Skeletal muscle tissue (tissue), 4 donors: ENCODE measurements around the gene SMAD3. TPM values are rescaled to one million over a fixed set of nuclear protein-coding genes. Genes with fewer than 3 reads are reported as not detected.

Experiments
- H3K27ac ChIP-seq: one replicate; pipeline ENCODE4 v1.7.0; 2013; ENCODE audit warnings: mild to moderate bottlenecking, low read depth, low read length, inconsistent platforms
- H3K27me3 ChIP-seq, 3 donors: one replicate each; pipeline ENCODE4 v1.7.0; 2013; ENCODE audit warnings: low read length in 3 of 3; ENCODE audit not compliant: control insufficient read depth in 3 of 3, insufficient read depth in 3 of 3
- H3K36me3 ChIP-seq, 3 donors: one replicate each; pipeline ENCODE4 v1.7.0; 2013; ENCODE audit warnings: low read length in 3 of 3; ENCODE audit not compliant: control insufficient read depth in 3 of 3, insufficient read depth in 3 of 3
- H3K4me1 ChIP-seq, 3 donors: one replicate each; pipeline ENCODE4 v1.7.0; 2013; ENCODE audit warnings: low read length in 3 of 3, mild to moderate bottlenecking in 3 of 3; ENCODE audit not compliant: control insufficient read depth in 3 of 3, insufficient read depth in 3 of 3
- H3K4me3 ChIP-seq, 3 donors: one replicate each; pipeline ENCODE4 v1.7.0; 2013; ENCODE audit warnings: low read length in 3 of 3
- H3K9ac ChIP-seq, 3 donors: one replicate each; pipeline ENCODE4 v1.7.0; 2013; ENCODE audit warnings: low read length in 3 of 3, mild to moderate bottlenecking in 3 of 3, moderate library complexity in 2 of 3, low read depth in 1 of 3
- H3K9me3 ChIP-seq, 3 donors: one replicate each; pipeline ENCODE4 v1.7.0; 2013; ENCODE audit warnings: low read length in 3 of 3; ENCODE audit not compliant: control insufficient read depth in 3 of 3
- total RNA-seq: library from RNA; depleted of rRNA; stranded (reverse); fragments of >200 nt; gene quantifications from one replicate; pipeline ENCODE4 v1.2.3, GENCODE V29; 2014
- donor health status: Osteomylitis.

The SMAD3 gene
- total RNA-seq, 1 donor from 2014 or later = 17.2 TPM

- H3K4me1 ChIP-seq = peaks cover 14 to 24% (median 16%) of the 10 kb centered on the region in 3 donors
- no peaks in the 10 kb centered on the region for H3K9me3 ChIP-seq
These were observed 18.2 kb upstream of the SMAD3 start for GRCh38 chr15:67047149-67047661.

GRCh38 chr15:67048281-67049279 lies 16.8 kb upstream of the SMAD3 start:
- peaks cover 14 to 24% (median 16%) of the 10 kb centered on the region in 3 donors for H3K4me1 ChIP-seq

More at GRCh38 chr15:67047149-67047661, 18.2 kb upstream of the SMAD3 start:
- Histone ChIP-seq H3K36me3 (no peaks in the 10 kb centered on the region), H3K27me3 (no peaks in the 10 kb centered on the region), H3K4me3 (no peak overlapping the region), H3K27ac (no peak overlapping the region), H3K9ac (no peak overlapping the region)

GRCh38 chr15:67049351-67050044 lies 15.9 kb upstream of the SMAD3 start:
- no peak overlapping the region for H3K4me3 ChIP-seq
- H3K27me3 ChIP-seq = no peaks in the 10 kb centered on the region
- peaks cover 10 to 18% (median 11%) of the 10 kb centered on the region in 3 donors for H3K4me1 ChIP-seq
- H3K9ac ChIP-seq = no peak overlapping the region
- H3K9me3 ChIP-seq = no peaks in the 10 kb centered on the region
- H3K27ac ChIP-seq = no peak overlapping the region
- H3K36me3 ChIP-seq = no peaks in the 10 kb centered on the region

More at GRCh38 chr15:67048281-67049279, 16.8 kb upstream of the SMAD3 start:
- Histone ChIP-seq H3K9me3 (no peaks in the 10 kb centered on the region), H3K9ac (no peak overlapping the region), H3K27ac (no peak overlapping the region), H3K36me3 (no peaks in the 10 kb centered on the region), H3K4me3 (no peak overlapping the region), H3K27me3 (no peaks in the 10 kb centered on the region)

- no peaks in the 10 kb centered on the region for H3K9me3 ChIP-seq
- no peaks in the 10 kb centered on the region for H3K27me3 ChIP-seq
- no peaks in the 10 kb centered on the region for H3K36me3 ChIP-seq
- H3K27ac ChIP-seq = no peak overlapping the region
- no peak overlapping the region for H3K4me3 ChIP-seq
- H3K4me1 ChIP-seq = peaks cover 8 to 16% (median 9%) of the 10 kb centered on the region in 3 donors
- H3K9ac ChIP-seq = no peak overlapping the region
These were observed 15.3 kb upstream of the SMAD3 start for GRCh38 chr15:67050062-67050461.

- H3K9ac ChIP-seq = no peak overlapping the region
- H3K9me3 ChIP-seq = no peaks in the 10 kb centered on the region
- H3K4me3 ChIP-seq = no peak overlapping the region
- H3K4me1 ChIP-seq = peaks cover 8 to 16% (median 9%) of the 10 kb centered on the region in 3 donors
- H3K27me3 ChIP-seq = no peaks in the 10 kb centered on the region
- H3K27ac ChIP-seq = no peak overlapping the region
- no peaks in the 10 kb centered on the region for H3K36me3 ChIP-seq
These were observed 14.8 kb upstream of the SMAD3 start for GRCh38 chr15:67050522-67051087.

- Histone ChIP-seq H3K27ac (no peak overlapping the region), H3K4me1 (peaks cover 8 to 16% (median 9%) of the 10 kb centered on the region in 3 donors), H3K9ac (no peak overlapping the region), H3K36me3 (no peaks in the 10 kb centered on the region), H3K4me3 (no peak overlapping the region), H3K27me3 (no peaks in the 10 kb centered on the region), H3K9me3 (no peaks in the 10 kb centered on the region)
These were observed 14.0 kb upstream of the SMAD3 start for GRCh38 chr15:67051088-67052045.

- peaks cover 5 to 12% (median 6%) of the 10 kb centered on the region in 3 donors for H3K4me1 ChIP-seq
- no peak overlapping the region for H3K4me3 ChIP-seq
- H3K9me3 ChIP-seq = no peaks in the 10 kb centered on the region
- H3K27ac ChIP-seq = no peak overlapping the region
- H3K27me3 ChIP-seq = no peaks in the 10 kb centered on the region
- H3K36me3 ChIP-seq = no peaks in the 10 kb centered on the region
- no peak overlapping the region for H3K9ac ChIP-seq
These were observed 10.7 kb upstream of the SMAD3 start for GRCh38 chr15:67054676-67055075.

GRCh38 chr15:67059127-67059553 lies 6.3 kb upstream of the SMAD3 start:
- no peaks in the 10 kb centered on the region for H3K9me3 ChIP-seq
- H3K36me3 ChIP-seq = no peaks in the 10 kb centered on the region
- H3K27me3 ChIP-seq = no peaks in the 10 kb centered on the region
- H3K9ac ChIP-seq = no peak overlapping the region
- no peak overlapping the region for H3K4me3 ChIP-seq
- peaks cover 6 to 10% (median 8%) of the 10 kb centered on the region in 3 donors for H3K4me1 ChIP-seq
- H3K27ac ChIP-seq = no peak overlapping the region
